Right ventricle myocardium superior (tissue), 1 donor: ENCODE results near the gene MTHFR. TPM values are rescaled to one million over a fixed set of nuclear protein-coding genes. Genes with fewer than 3 reads are reported as not detected.

Experiments used
- ATAC-seq: fragments of 200-7000 bp; cut with Tn5 transposase; one replicate; pipeline ENCODE4 v1.9.1; 2020; ENCODE audit warnings: mild to moderate bottlenecking; ENCODE audit not compliant: poor library complexity
- DNase-seq: peaks from one replicate; pipeline ENCODE4 v3.0.0-alpha.2; 2020
- intact Hi-C: fragments of 100-400 bp; cut with DNase I; formaldehyde crosslinking; loops from one replicate; pipeline ENCODE4 v1.11.2; 2022
- long read RNA-seq: library from polyadenylated mRNA; unstranded; transcript quantifications from one replicate; pipeline ENCODE4 v2.0.0, GENCODE V29; 2021
- total RNA-seq: library from RNA; stranded (reverse); fragmentation: NEBNext Ultra II Directional; extraction: Animal tissue kit (Norgen Biotek cat#: 25700); gene quantifications from one replicate; pipeline ENCODE4 v1.2.1, GENCODE V29; 2021
- donor health status: DM: no; HTN: yes; CAD: no; lungs with severe emphysema.

The MTHFR gene
- total RNA-seq: 34.6 TPM
- long read RNA-seq, full-length matches to known transcripts: 22 of 56 reads
- long read RNA-seq, partial matches to known transcripts: 10 of 56 reads
- long read RNA-seq, other reads (novel, unspliced or antisense): 24 of 56 reads

GRCh38 chr1:11805422-11806306 lies at the start of gene MTHFR, which contains the start of gene CLCN6:
TSS of gene MTHFR (minus strand) at chr1:11805964. CDS start at chr1:11803116, 2,848 bp downstream.
TSS of gene CLCN6 (plus strand) at chr1:11806191. CDS start at chr1:11806263, 72 bp downstream.
- intact Hi-C loops: loop anchor here (2.0 kb wide), 1 partner anchor 19 kb away; no protein-coding TSS in a partner anchor

GRCh38 chr1:11855430-11855829 lies 49.7 kb upstream of the MTHFR start:
- intact Hi-C loops: no loop called here
- DNase-seq (no peak), ATAC-seq (no peak)

More at GRCh38 chr1:11805422-11806306, at the start of gene MTHFR, which contains the start of gene CLCN6:
- ATAC-seq (peak; percentile 84), DNase-seq (peak; percentile 100)

- DNase-seq (no peak), ATAC-seq (no peak)
- intact Hi-C loops: no loop called here
Observed at GRCh38 chr1:11854519-11854918, 48.8 kb upstream of the MTHFR start.

GRCh38 chr1:11851180-11851579 lies 45.4 kb upstream of the MTHFR start:
- no peak for DNase-seq
- intact Hi-C loops: no loop called here
- ATAC-seq: no peak

- ATAC-seq: no peak
- DNase-seq: no peak
- intact Hi-C loops: no loop called here
Observed at GRCh38 chr1:11850156-11850555, 44.4 kb upstream of the MTHFR start.

- intact Hi-C loops: no loop called here
- DNase-seq (no peak), ATAC-seq (no peak)
Observed at GRCh38 chr1:11848373-11848700, 42.6 kb upstream of the MTHFR start.

GRCh38 chr1:11847667-11848372 lies 42.1 kb upstream of the MTHFR start, which contains the start of gene NPPA:
TSS of gene NPPA (minus strand) at chr1:11847783. CDS start at chr1:11847684, 99 bp downstream.
- DNase-seq (no peak), ATAC-seq (no peak)
- intact Hi-C loops: no loop called here

- intact Hi-C loops: no loop called here
- DNase-seq: no peak
- no peak for ATAC-seq
Observed at GRCh38 chr1:11845641-11846335, 40.0 kb upstream of the MTHFR start.

GRCh38 chr1:11842154-11843041 lies 36.6 kb upstream of the MTHFR start:
- DNase-seq (no peak), ATAC-seq (no peak)
- intact Hi-C loops: no loop called here

GRCh38 chr1:11841245-11842153 lies 35.7 kb upstream of the MTHFR start:
- intact Hi-C loops: no loop called here
- DNase-seq (no peak), ATAC-seq (no peak)

GRCh38 chr1:11839727-11840705 lies 34.3 kb upstream of the MTHFR start:
- intact Hi-C loops: loop anchor here (1.0 kb wide), 1 partner anchor 53 kb away; no protein-coding TSS in a partner anchor
- no peak for ATAC-seq
- DNase-seq: no peak

- peak; percentile 91 for ATAC-seq
Observed at GRCh38 chr1:11838349-11839272, 32.8 kb upstream of the MTHFR start.

GRCh38 chr1:11837767-11838348 lies 32.1 kb upstream of the MTHFR start:
- intact Hi-C loops: no loop called here
- DNase-seq: no peak
- no peak for ATAC-seq

More at GRCh38 chr1:11838349-11839272, 32.8 kb upstream of the MTHFR start:
- peak; percentile 85 for DNase-seq
- intact Hi-C loops: loop anchor here (1.0 kb wide), 1 partner anchor 55 kb away; no protein-coding TSS in a partner anchor
